ENCODE results near the gene CACNA2D1. TPM values are rescaled to one million over a fixed set of nuclear protein-coding genes. Genes with fewer than 3 reads are reported as not detected.

CACNA2D1 gene
- total RNA-seq, 1 experiment from 2014 or later, result 0.27 TPM

- TF ChIP-seq SIN3A (IDR thresholded peaks at IDR 0.05; ENCODE audit: low read depth) (no peak), YY1 (IDR thresholded peaks at IDR 0.05; ENCODE audit: extremely low read depth, insufficient replicate concordance, low read depth, low read length) (no peak), RAD21 (IDR thresholded peaks at IDR 0.05; ENCODE audit: low read depth) (no peak), SP1 (IDR thresholded peaks at IDR 0.05; ENCODE audit: low read depth) (no peak), JUND (IDR thresholded peaks at IDR 0.05) (no peak), ZNF274 (IDR thresholded peaks at IDR 0.05; ENCODE audit: low read depth, low read length) (no peak), EZH2 (IDR thresholded peaks at IDR 0.05) (no peak), FOSL1 (IDR thresholded peaks at IDR 0.05; ENCODE audit: low read depth) (no peak), CTCF (IDR thresholded peaks at IDR 0.05 in 2 of 3, conservative IDR thresholded peaks at IDR 0.05 in 1 of 3; ENCODE audit: borderline replicate concordance in 1 of 3, insufficient read depth in 1 of 3, low read depth in 2 of 3, low read length in 2 of 3) (no peak), TCF7L2 (IDR thresholded peaks at IDR 0.05; ENCODE audit: borderline replicate concordance, extremely low read depth, insufficient read depth, insufficient read length) (no peak)
- no peaks in the 10 kb centered on the region for H3K27me3 ChIP-seq (ENCODE audit: insufficient read depth, low read length)
- H3K4me2 ChIP-seq (ENCODE audit: low read length), result no peak overlapping the region
- no peaks in the 10 kb centered on the region for H3K9me3 ChIP-seq (ENCODE audit: control insufficient read depth in 1 of 2, insufficient read depth in 1 of 2, low read depth in 1 of 2, low read length in 2 of 2)
- peaks cover 0 to 7% of the 10 kb centered on the region in 2 experiments; a peak in 2 of 4 replicates for H3K4me1 ChIP-seq (ENCODE audit: control insufficient read depth in 1 of 2, insufficient read depth in 2 of 2, low read length in 2 of 2)
- H3K27ac ChIP-seq (ENCODE audit: low read depth, low read length), result no peak overlapping the region
- DNase-seq (ENCODE audit: low read depth, low spot score) (peak; percentile 13), ATAC-seq (peak; percentile 42; the same call in 1 of the 2 replicates)
- no TSS peak for BruUV-seq (replicated peaks)
- ChIA-PET CTCF (no interaction called here), RAD21 (ENCODE audit: low non-redundant PET in 1 of 2, low total read pairs in 2 of 2, uncharacterized antibody in 2 of 2, unreplicated experiment in 2 of 2) (no interaction called here), POLR2A (no interaction called here)
- H3K79me2 ChIP-seq (ENCODE audit: insufficient read depth, low read length), result no peaks in the 10 kb centered on the region
- no peak overlapping the region for H3K4me3 ChIP-seq (replicated peaks in 1 of 2; ENCODE audit: low read depth in 1 of 2, low read length in 2 of 2)
- no peaks in the 10 kb centered on the region for H3K9me2 ChIP-seq (ENCODE audit: insufficient read depth)
- no peaks in the 10 kb centered on the region for H4K20me1 ChIP-seq (ENCODE audit: insufficient read depth)
- H2AFZ ChIP-seq (ENCODE audit: low read depth, low read length, poor library complexity, severe bottlenecking), result peak overlapping the region; percentile 54
- no peak overlapping the region for H3K9ac ChIP-seq (ENCODE audit: low read length)
- intact Hi-C loops (cut with micrococcal nuclease), result no loop called here
- H3K36me3 ChIP-seq (ENCODE audit: control insufficient read depth in 1 of 2, insufficient read depth in 2 of 2, low read length in 2 of 2), result no peaks in the 10 kb centered on the region
These were observed 151.6 kb downstream of the CACNA2D1 start for GRCh38 chr7:82291931-82292330.

Measured in HCT116 (cell line).